ENCODE measurements around the gene DBN1. TPM values are rescaled to one million over a fixed set of nuclear protein-coding genes. Genes with fewer than 3 reads are reported as not detected.

Gene DBN1
- total and polyA plus RNA-seq, 2 experiments from 2014 or later, result 106 to 290 TPM

DNA sequence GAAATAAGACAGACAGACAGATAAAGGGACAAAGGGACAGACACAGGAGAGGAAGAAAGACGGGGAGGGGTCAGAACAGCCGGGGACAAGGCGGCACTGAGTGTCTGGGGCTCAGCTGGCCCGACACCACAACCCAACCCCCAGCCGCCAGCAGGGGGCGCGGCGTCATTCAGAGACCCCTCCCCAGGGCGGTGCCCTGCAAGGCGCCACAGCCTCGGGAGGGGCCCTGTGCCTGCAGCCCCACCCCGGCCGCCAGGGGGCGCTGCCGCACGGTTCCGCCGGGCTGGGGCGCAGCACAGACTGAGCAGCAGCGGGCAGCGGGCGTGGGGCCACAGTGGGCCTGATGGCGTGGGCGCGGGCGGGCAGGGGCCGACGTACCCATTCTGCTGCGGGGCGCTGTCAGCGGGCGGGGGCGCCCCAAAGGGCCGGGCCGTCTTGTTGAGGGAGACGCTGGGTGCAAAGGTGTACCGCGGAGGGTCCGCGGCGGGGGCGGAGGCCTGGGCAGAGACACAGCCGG is 18.1 kb upstream of the DBN1 start:
- Histone ChIP-seq H3K36me3 (ENCODE audit: insufficient read depth) (peaks cover 10% of the 10 kb centered on the region), H4K20me1 (replicated peaks; ENCODE audit: insufficient read depth) (no peaks in the 10 kb centered on the region; the same call in 1 of the 2 replicates), H3K9me2 (ENCODE audit: insufficient read depth) (no peaks in the 10 kb centered on the region), H3K27ac (ENCODE audit: low read depth) (no peak overlapping the region), H3K4me2 (peak overlapping the region; percentile 64; the same call in 1 of the 2 replicates), H3F3A (replicated peaks; ENCODE audit: low read depth) (peaks cover 39% of the 10 kb centered on the region; the same call in 1 of the 2 replicates), H3K4me1 (ENCODE audit: insufficient read depth) (peaks cover 30% of the 10 kb centered on the region), H2AFZ (no peak overlapping the region), H3K79me2 (replicated peaks; ENCODE audit: insufficient read depth) (peaks cover 19% of the 10 kb centered on the region), H3K27me3 (ENCODE audit: insufficient read depth) (no peaks in the 10 kb centered on the region), H3K4me3 (no peak overlapping the region)
- Mint-ChIP-seq H3K27me3 (ENCODE audit: insufficient read depth, low read depth, poor library complexity) (peaks cover 35% of the 10 kb centered on the region), H3K27ac (0 out of 2 replicates have a peak overlapping the region, but pooled peaks have one; percentile 56), H3K36me3 (ENCODE audit: low read depth) (peaks cover 64% of the 10 kb centered on the region), H3K4me3 (peak overlapping the region; percentile 46; the same call in 1 of the 3 replicates), H3K9me3 (peaks cover 2% of the 10 kb centered on the region; the same call in 1 of the 3 replicates), H3K4me1 (peaks cover 38% of the 10 kb centered on the region)
- DNase-seq (ENCODE audit: low spot score), result peak; percentile 94
- no peak for TF ChIP-seq STAT1 (IDR thresholded peaks at IDR 0.05; ENCODE audit: unreplicated experiment)
- 0 out of 2 replicates have a peak, but pooled peaks have one; percentile 3 for TF ChIP-seq ZNF331 (CRISPR knock-in tag; IDR thresholded peaks at IDR 0.05; ENCODE audit: low read depth)
- TF ChIP-seq, protein P1, sequence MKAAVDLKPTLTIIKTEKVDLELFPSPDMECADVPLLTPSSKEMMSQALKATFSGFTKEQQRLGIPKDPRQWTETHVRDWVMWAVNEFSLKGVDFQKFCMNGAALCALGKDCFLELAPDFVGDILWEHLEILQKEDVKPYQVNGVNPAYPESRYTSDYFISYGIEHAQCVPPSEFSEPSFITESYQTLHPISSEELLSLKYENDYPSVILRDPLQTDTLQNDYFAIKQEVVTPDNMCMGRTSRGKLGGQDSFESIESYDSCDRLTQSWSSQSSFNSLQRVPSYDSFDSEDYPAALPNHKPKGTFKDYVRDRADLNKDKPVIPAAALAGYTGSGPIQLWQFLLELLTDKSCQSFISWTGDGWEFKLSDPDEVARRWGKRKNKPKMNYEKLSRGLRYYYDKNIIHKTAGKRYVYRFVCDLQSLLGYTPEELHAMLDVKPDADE (IDR thresholded peaks at IDR 0.05), result no peak
- no peak for TF ChIP-seq JUNB (IDR thresholded peaks at IDR 0.05; ENCODE audit: unreplicated experiment)
- peak; percentile 81 for TF ChIP-seq CREB1 (CRISPR knock-in tag; IDR thresholded peaks at IDR 0.05; ENCODE audit: low read depth)
- TF ChIP-seq, protein P2, sequence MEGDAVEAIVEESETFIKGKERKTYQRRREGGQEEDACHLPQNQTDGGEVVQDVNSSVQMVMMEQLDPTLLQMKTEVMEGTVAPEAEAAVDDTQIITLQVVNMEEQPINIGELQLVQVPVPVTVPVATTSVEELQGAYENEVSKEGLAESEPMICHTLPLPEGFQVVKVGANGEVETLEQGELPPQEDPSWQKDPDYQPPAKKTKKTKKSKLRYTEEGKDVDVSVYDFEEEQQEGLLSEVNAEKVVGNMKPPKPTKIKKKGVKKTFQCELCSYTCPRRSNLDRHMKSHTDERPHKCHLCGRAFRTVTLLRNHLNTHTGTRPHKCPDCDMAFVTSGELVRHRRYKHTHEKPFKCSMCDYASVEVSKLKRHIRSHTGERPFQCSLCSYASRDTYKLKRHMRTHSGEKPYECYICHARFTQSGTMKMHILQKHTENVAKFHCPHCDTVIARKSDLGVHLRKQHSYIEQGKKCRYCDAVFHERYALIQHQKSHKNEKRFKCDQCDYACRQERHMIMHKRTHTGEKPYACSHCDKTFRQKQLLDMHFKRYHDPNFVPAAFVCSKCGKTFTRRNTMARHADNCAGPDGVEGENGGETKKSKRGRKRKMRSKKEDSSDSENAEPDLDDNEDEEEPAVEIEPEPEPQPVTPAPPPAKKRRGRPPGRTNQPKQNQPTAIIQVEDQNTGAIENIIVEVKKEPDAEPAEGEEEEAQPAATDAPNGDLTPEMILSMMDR (conservative IDR thresholded peaks at IDR 0.05; ENCODE audit: low read depth in 2 of 2), result peak; percentile 83 to 96
- peak; percentile 59 for ATAC-seq

DNA sequence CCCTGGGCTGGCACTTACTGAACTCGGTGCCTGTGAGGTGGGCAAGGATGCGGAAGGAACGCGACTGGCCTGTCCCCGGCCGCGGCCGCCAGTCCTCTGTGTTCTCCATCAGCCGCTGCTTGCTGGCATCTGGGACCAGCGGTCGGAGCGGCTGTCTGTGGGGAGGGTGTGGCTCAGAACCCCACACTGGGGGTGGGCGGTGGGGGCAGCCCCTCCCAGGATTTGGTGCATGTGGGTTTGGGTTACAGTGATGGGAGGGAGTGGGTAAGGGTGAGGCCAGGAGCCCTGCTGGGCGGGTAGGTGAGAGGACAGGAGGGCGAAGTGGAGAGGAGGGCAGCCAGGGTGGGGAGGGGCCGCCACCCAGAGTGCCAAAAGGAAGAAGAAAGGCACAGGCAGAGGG is 17.6 kb upstream of the DBN1 start:
- no peak overlapping the region for H3K27ac ChIP-seq (ENCODE audit: low read depth)
- Mint-ChIP-seq H3K27ac (0 out of 2 replicates have a peak overlapping the region, but pooled peaks have one; percentile 56), H3K9me3 (peaks cover 2% of the 10 kb centered on the region; the same call in 1 of the 3 replicates), H3K4me1 (peaks cover 34% of the 10 kb centered on the region), H3K27me3 (ENCODE audit: insufficient read depth, low read depth, poor library complexity) (peaks cover 35% of the 10 kb centered on the region), H3K36me3 (ENCODE audit: low read depth) (peaks cover 65% of the 10 kb centered on the region), H3K4me3 (peak overlapping the region; percentile 46; the same call in 1 of the 3 replicates)
- no peaks in the 10 kb centered on the region for H3K9me2 ChIP-seq (ENCODE audit: insufficient read depth)
- no peak overlapping the region for H2AFZ ChIP-seq
- no peak for ATAC-seq
- peak overlapping the region; percentile 64; the same call in 1 of the 2 replicates for H3K4me2 ChIP-seq
- no peaks in the 10 kb centered on the region; the same call in 1 of the 2 replicates for H4K20me1 ChIP-seq (replicated peaks; ENCODE audit: insufficient read depth)
- H3K27me3 ChIP-seq (ENCODE audit: insufficient read depth), result no peaks in the 10 kb centered on the region
- no peak overlapping the region for H3K4me3 ChIP-seq
- peaks cover 34% of the 10 kb centered on the region; the same call in 1 of the 2 replicates for H3F3A ChIP-seq (replicated peaks; ENCODE audit: low read depth)
- H3K36me3 ChIP-seq (ENCODE audit: insufficient read depth), result peaks cover 14% of the 10 kb centered on the region
- peaks cover 14% of the 10 kb centered on the region for H3K79me2 ChIP-seq (replicated peaks; ENCODE audit: insufficient read depth)
- no peak for DNase-seq (ENCODE audit: low spot score)
- H3K4me1 ChIP-seq (ENCODE audit: insufficient read depth), result peaks cover 25% of the 10 kb centered on the region
- no peak for TF ChIP-seq ZNF114 (CRISPR knock-in tag; IDR thresholded peaks at IDR 0.05)
- no peak for TF ChIP-seq CREB1 (CRISPR knock-in tag; IDR thresholded peaks at IDR 0.05; ENCODE audit: low read depth)
- TF ChIP-seq, protein P3, sequence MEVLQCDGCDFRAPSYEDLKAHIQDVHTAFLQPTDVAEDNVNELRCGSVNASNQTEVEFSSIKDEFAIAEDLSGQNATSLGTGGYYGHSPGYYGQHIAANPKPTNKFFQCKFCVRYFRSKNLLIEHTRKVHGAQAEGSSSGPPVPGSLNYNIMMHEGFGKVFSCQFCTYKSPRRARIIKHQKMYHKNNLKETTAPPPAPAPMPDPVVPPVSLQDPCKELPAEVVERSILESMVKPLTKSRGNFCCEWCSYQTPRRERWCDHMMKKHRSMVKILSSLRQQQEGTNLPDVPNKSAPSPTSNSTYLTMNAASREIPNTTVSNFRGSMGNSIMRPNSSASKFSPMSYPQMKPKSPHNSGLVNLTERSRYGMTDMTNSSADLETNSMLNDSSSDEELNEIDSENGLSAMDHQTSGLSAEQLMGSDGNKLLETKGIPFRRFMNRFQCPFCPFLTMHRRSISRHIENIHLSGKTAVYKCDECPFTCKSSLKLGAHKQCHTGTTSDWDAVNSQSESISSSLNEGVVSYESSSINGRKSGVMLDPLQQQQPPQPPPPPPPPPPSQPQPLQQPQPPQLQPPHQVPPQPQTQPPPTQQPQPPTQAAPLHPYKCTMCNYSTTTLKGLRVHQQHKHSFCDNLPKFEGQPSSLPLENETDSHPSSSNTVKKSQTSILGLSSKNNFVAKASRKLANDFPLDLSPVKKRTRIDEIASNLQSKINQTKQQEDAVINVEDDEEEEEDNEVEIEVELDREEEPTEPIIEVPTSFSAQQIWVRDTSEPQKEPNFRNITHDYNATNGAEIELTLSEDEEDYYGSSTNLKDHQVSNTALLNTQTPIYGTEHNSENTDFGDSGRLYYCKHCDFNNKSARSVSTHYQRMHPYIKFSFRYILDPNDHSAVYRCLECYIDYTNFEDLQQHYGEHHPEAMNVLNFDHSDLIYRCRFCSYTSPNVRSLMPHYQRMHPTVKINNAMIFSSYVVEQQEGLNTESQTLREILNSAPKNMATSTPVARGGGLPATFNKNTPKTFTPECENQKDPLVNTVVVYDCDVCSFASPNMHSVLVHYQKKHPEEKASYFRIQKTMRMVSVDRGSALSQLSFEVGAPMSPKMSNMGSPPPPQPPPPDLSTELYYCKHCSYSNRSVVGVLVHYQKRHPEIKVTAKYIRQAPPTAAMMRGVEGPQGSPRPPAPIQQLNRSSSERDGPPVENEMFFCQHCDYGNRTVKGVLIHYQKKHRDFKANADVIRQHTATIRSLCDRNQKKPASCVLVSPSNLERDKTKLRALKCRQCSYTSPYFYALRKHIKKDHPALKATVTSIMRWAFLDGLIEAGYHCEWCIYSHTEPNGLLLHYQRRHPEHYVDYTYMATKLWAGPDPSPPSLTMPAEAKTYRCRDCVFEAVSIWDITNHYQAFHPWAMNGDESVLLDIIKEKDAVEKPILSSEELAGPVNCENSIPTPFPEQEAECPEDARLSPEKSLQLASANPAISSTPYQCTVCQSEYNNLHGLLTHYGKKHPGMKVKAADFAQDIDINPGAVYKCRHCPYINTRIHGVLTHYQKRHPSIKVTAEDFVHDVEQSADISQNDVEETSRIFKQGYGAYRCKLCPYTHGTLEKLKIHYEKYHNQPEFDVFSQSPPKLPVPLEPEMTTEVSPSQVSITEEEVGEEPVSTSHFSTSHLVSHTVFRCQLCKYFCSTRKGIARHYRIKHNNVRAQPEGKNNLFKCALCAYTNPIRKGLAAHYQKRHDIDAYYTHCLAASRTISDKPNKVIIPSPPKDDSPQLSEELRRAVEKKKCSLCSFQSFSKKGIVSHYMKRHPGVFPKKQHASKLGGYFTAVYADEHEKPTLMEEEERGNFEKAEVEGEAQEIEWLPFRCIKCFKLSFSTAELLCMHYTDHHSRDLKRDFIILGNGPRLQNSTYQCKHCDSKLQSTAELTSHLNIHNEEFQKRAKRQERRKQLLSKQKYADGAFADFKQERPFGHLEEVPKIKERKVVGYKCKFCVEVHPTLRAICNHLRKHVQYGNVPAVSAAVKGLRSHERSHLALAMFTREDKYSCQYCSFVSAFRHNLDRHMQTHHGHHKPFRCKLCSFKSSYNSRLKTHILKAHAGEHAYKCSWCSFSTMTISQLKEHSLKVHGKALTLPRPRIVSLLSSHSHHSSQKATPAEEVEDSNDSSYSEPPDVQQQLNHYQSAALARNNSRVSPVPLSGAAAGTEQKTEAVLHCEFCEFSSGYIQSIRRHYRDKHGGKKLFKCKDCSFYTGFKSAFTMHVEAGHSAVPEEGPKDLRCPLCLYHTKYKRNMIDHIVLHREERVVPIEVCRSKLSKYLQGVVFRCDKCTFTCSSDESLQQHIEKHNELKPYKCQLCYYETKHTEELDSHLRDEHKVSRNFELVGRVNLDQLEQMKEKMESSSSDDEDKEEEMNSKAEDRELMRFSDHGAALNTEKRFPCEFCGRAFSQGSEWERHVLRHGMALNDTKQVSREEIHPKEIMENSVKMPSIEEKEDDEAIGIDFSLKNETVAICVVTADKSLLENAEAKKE (CRISPR knock-in tag; IDR thresholded peaks at IDR 0.05), result no peak
